GM12891 (cell line): ENCODE measurements around the gene STX2.
A peak's percentile ranks its signal among the peaks of the same experiment; 100 is the strongest.

Experiments used
- DNase-seq: peaks from one replicate; pipeline ENCODE4 v3.0.0; 2011; ENCODE audit warnings: low spot score; ENCODE audit not compliant: insufficient read length
- FAIRE-seq: peaks from 2 replicates; lab custom pipeline; 2011; peaks lifted over from hg19 to GRCh38; lab: Jason Lieb, UNC
- PAX5 ChIP-seq: IDR thresholded peaks from 2 replicates; pipeline ENCODE4 v1.6.1; 2011; ENCODE audit warnings: low read length, moderate library complexity, mild to moderate bottlenecking; ENCODE audit not compliant: insufficient read depth, severe bottlenecking
- POLR2A ChIP-seq: IDR thresholded peaks from 2 replicates; pipeline ENCODE4 v1.6.1; 2011; ENCODE audit warnings: low read depth, low read length, control low read depth
- POLR2AphosphoS5 ChIP-seq: IDR thresholded peaks from 2 replicates; pipeline ENCODE4 v1.6.1; 2011; ENCODE audit warnings: low read depth, low read length, control low read depth
- POU2F2 ChIP-seq: IDR thresholded peaks from 2 replicates; pipeline ENCODE4 v1.6.1; 2011; ENCODE audit warnings: low read depth, mild to moderate bottlenecking, control low read depth, low read length, moderate library complexity
- SPI1 ChIP-seq: IDR thresholded peaks from 2 replicates; pipeline ENCODE4 v1.6.1; 2011; ENCODE audit warnings: low read depth, low read length, control low read depth
- TAF1 ChIP-seq: IDR thresholded peaks from 2 replicates; pipeline ENCODE4 v1.6.1; 2011; ENCODE audit warnings: low read depth, low read length, control low read depth

STX2 gene

DNA sequence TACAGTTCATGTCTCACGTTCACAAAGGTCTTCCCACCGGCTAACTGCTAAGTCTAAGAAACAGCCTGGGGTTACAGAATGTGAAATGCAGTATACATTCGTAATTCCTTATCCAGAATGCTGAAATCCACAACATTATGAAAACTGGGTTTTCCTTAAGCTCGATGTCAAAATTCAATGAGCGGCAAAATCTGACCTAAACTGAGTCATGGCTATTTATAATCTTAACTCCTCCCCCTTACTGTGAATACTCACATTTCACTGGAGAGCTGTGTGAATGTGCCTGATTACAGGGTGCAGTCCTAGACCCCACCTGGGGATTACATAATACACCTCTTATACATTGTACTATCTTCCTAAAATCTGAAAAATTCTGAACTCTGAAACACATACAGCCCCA lies 35.3 kb downstream of the STX2 start:
- TF ChIP-seq POU2F2 (no peak), PAX5 (no peak), POLR2AphosphoS5 (no peak), SPI1 (no peak), TAF1 (no peak), POLR2A (no peak)
- FAIRE-seq, result no peak
- DNase-seq, result no peak

DNA sequence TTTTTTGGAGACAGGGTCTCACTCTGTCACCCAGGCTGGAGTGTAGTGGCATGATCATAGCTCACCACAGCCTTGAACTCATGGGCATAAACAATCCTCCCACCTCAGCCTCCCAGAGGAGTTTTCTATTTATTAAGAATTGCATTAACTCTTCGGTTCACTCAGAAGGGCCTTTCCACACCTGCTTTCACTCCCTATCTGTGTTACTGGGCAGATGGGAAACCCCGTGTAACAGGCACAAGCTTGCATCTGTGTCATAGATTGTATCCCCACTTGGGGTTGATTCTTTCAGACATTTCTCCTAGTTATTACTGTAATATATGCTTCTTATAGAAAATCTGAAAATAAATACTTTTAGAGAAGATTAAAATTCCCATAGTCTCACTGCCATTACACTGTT lies 38.7 kb downstream of the STX2 start:
- DNase-seq (no peak), FAIRE-seq (no peak)
- TF ChIP-seq POLR2AphosphoS5, result no peak
- no peak for TF ChIP-seq POU2F2
- no peak for TF ChIP-seq SPI1
- no peak for TF ChIP-seq TAF1
- no peak for TF ChIP-seq PAX5
- no peak for TF ChIP-seq POLR2A

DNA sequence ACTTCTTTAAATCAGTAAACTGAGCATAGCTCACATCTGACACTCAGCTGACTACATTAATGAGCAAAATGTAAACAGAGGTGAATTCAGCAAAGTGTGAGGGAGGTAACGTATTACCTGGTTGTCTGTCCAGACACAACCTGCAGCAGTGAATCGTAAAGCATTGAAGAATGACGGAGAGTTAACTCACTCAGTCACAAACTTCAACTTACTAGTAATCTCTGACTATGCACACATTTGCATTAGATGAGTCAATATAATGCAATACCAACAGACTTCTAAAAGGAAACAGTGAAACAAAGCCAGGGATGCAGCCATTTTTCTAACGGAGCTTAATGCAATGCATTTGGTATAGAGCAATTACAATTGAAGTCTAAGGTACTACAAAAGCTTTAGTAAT lies 40.0 kb downstream of the STX2 start:
- FAIRE-seq, result peak; percentile 50
- no peak for DNase-seq
- no peak for TF ChIP-seq POU2F2
- TF ChIP-seq TAF1, result no peak
- TF ChIP-seq PAX5, result no peak
- TF ChIP-seq POLR2AphosphoS5, result no peak
- no peak for TF ChIP-seq SPI1
- no peak for TF ChIP-seq POLR2A

DNA sequence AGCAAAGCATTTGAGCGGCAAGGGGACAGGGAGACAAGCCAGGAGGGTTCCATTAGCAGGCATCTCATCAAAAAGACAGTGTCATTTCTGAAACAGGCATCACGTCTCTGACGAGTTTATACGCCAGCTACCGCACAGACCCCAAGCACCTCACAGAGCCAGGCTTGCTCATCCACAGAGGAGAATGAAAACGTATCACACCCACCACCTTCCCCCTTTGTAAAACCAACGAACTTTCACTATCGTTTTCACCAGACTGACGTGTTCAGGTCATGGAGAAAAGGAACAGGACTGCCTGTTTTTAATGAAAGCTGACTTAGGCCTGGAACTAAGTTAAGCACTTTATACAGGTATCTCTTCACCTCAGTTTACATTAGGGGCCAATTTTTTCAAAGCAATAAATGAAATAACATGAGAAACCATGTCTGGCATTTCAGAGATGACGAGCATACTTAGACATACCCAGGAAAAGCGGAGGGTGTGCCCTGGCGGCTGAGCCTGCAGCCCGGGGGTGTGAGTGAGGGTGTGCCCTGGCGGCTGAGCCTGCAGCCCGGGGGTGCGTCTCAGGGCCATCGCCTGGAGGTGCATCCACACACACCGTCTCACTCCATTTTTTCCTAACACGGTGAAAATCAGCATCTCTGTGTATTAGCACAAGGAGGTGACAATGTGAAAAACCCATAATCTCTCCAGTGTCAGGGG lies 41.9 kb downstream of the STX2 start:
- no peak for TF ChIP-seq TAF1
- no peak for TF ChIP-seq POLR2AphosphoS5
- no peak for TF ChIP-seq SPI1
- TF ChIP-seq POU2F2, result no peak
- no peak for TF ChIP-seq PAX5
- no peak for TF ChIP-seq POLR2A
- DNase-seq, result no peak
- FAIRE-seq, result peak; percentile 70

DNA sequence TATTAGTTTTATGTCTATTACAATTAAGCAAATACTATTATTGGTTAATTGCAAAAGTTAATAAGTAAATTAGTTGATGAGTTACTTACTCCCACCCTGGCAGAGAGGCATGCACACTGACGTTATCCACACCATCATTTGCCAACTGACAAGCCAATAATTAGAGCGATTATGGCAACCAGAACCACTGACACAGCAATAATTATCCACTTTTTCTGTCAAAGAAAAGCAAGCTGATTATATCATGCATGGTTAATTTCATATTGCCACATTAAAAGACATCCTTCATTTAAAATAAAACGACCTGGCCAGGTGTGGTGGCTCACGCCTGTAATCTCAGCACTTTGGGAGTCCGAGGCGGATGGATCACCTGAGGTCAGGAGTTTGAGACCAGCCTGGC lies 43.1 kb downstream of the STX2 start:
- no peak for FAIRE-seq
- no peak for DNase-seq
- TF ChIP-seq POLR2AphosphoS5, result no peak
- TF ChIP-seq PAX5, result no peak
- TF ChIP-seq TAF1, result no peak
- no peak for TF ChIP-seq POU2F2
- TF ChIP-seq SPI1, result no peak
- no peak for TF ChIP-seq POLR2A

DNA sequence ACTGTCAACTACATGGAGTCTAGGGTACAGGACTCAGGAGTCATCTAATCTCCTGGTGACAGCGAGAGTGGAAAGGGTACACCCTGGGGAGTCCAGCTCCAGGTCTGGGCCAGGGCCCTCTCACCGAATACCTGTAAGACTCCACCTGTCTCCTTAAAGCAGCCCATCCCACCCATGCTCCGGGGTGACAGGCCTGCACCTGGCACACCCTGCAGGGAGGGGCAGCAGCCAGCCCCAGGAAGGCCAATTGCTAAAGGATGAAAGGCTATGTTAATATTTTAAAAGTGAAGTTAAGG lies 45.5 kb downstream of the STX2 start:
- DNase-seq, result no peak
- FAIRE-seq, result no peak
- TF ChIP-seq PAX5, result no peak
- no peak for TF ChIP-seq SPI1
- no peak for TF ChIP-seq POLR2AphosphoS5
- TF ChIP-seq POU2F2, result no peak
- no peak for TF ChIP-seq POLR2A
- no peak for TF ChIP-seq TAF1

DNA sequence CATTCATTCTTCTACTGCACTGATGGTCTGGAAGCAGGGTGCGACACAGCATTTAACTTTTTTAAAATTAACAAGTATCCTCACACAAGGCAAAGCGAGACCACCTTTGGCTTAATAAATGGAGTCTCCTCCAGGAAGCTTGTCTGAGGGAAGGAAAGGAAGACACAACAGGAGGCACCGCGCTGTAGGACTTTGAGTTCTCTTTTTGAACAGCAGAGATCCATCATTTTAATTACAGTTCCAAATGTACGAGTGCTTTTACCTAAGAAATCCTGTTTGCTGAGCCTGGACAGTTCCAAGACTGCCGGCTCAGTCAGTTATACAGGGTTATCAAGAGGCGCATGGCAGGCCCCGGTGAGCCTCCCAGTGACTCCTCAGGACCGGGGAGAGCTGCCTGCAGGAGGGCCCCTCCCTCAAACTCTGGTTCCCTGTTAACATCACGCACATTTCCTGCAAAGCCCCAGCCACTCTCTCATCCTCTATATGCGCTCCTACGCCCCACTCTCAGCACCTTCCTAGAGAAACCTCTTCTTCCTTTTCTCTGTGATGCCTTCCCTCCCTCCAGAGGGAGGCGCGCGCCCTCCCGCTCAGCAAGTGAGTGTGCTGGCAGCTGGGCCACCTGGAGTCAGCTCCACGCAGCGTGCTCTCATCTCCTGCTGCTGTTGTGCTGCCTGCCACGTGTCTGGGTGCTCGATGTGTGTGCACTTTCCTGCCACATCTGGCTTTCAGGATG lies 46.1 kb downstream of the STX2 start:
- TF ChIP-seq POLR2AphosphoS5 (no peak), SPI1 (no peak), PAX5 (no peak), POLR2A (no peak), POU2F2 (no peak), TAF1 (no peak)
- FAIRE-seq (no peak), DNase-seq (no peak)

DNA sequence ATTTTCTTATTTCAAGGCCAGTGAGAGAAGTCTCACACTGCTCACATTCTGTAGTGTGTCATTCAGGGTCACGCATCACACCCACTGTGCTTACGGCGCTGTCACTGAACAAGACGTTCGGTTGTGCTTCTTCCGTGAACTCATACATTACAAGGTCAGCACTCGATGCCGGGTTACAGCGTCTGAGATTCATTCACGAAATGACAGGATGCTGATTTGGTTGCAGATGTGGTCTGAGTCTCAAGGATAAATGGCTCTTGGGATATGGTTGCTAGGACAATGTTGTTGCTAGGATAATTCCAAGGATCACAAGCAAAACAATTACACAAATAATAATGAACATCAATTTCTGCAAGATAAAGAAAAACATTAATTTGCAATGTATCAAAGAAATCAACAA lies 47.4 kb downstream of the STX2 start:
- TF ChIP-seq TAF1 (no peak), PAX5 (no peak), POLR2AphosphoS5 (no peak), POLR2A (no peak), SPI1 (no peak), POU2F2 (no peak)
- FAIRE-seq, result peak; percentile 35
- DNase-seq, result no peak

DNA sequence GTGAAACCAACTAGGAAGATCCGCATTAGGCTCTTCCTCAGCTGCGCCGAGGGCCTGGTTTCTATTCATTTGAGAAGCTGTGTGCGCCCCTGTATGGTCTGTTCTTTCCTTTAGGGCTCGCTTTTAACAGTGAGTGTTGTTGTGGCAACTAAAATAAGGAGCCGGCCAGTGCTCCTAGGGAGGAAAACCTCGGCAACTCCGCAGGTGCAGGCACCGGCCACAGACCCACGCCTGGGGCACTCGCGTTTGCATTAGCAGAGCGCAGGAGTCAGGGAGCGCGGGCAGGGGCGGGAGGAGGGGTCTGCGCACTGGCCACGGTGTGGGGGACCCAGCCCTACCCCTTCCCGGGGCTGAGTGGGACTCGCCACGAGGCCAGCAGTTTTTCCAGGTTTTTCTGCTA lies 50.5 kb downstream of the STX2 start:
- DNase-seq (no peak), FAIRE-seq (no peak)
- TF ChIP-seq TAF1, result no peak
- no peak for TF ChIP-seq POU2F2
- TF ChIP-seq SPI1, result no peak
- no peak for TF ChIP-seq POLR2AphosphoS5
- no peak for TF ChIP-seq PAX5
- TF ChIP-seq POLR2A, result no peak
